ENCODE data around the gene STPG1. TPM values are rescaled to one million over a fixed set of nuclear protein-coding genes. Genes with fewer than 3 reads are reported as not detected.
A peak's percentile ranks its signal among the peaks of the same experiment; 100 is the strongest.

STPG1 gene
- total and polyA plus RNA-seq, 5 donors = 3.9 to 8.3 (median 6.8) TPM

GRCh38 chr1:24369199-24369598, 44.4 kb downstream of the STPG1 start:
- Histone ChIP-seq H3K27ac (ENCODE audit: low read length) (no peak overlapping the region), H3K9me3 (ENCODE audit: control insufficient read depth, low read length) (no peaks in the 10 kb centered on the region), H3K4me1 (ENCODE audit: control insufficient read depth, insufficient read depth, low read length) (peaks cover 2% of the 10 kb centered on the region), H3K4me3 (ENCODE audit: low read length) (no peak overlapping the region), H3K27me3 (ENCODE audit: control insufficient read depth, insufficient read depth) (no peaks in the 10 kb centered on the region)
- WGBS = 81% methylated on average over 4 of the region's 4 CpGs
- ATAC-seq (peak in 1 of 2 donors; percentile 42), DNase-seq (peak in 1 of 3 donors; percentile 64)
- intact Hi-C loops (cut with DNase I) = no loop called here

- intact Hi-C loops (cut with DNase I) = no loop called here
- no peak for ATAC-seq
Measured at GRCh38 chr1:24366707-24367106, 46.9 kb downstream of the STPG1 start.

GRCh38 chr1:24364975-24365678, 48.5 kb downstream of the STPG1 start:
- Histone ChIP-seq H3K4me3 (ENCODE audit: low read length) (no peak overlapping the region), H3K27ac (ENCODE audit: low read length) (no peak overlapping the region), H3K27me3 (ENCODE audit: control insufficient read depth, insufficient read depth) (no peaks in the 10 kb centered on the region), H3K4me1 (ENCODE audit: control insufficient read depth, insufficient read depth, low read length) (peaks cover 2% of the 10 kb centered on the region), H3K9me3 (ENCODE audit: control insufficient read depth, low read length) (no peaks in the 10 kb centered on the region)
- 77% methylated on average over 11 of the region's 11 CpGs for WGBS
- ATAC-seq = peak in 1 of 2 donors; percentile 66
- intact Hi-C loops (cut with DNase I) = no loop called here
- DNase-seq = no peak

More at GRCh38 chr1:24366707-24367106, 46.9 kb downstream of the STPG1 start:
- no peak for DNase-seq
- Histone ChIP-seq H3K4me1 (ENCODE audit: control insufficient read depth, insufficient read depth, low read length) (peaks cover 2% of the 10 kb centered on the region), H3K27me3 (ENCODE audit: control insufficient read depth, insufficient read depth) (no peaks in the 10 kb centered on the region), H3K27ac (ENCODE audit: low read length) (no peak overlapping the region), H3K9me3 (ENCODE audit: control insufficient read depth, low read length) (no peaks in the 10 kb centered on the region), H3K4me3 (ENCODE audit: low read length) (no peak overlapping the region)
- WGBS = 96% methylated on average over 9 of the region's 9 CpGs

GRCh38 chr1:24364605-24364974, 49.0 kb downstream of the STPG1 start:
- H3K9me3 ChIP-seq (ENCODE audit: control insufficient read depth, low read length) = no peaks in the 10 kb centered on the region
- H3K4me1 ChIP-seq (ENCODE audit: control insufficient read depth, insufficient read depth, low read length) = peaks cover 2% of the 10 kb centered on the region
- WGBS = 50% methylated on average over 2 of the region's 2 CpGs
- H3K4me3 ChIP-seq (ENCODE audit: low read length) = no peak overlapping the region
- ATAC-seq (peak in 1 of 2 donors; percentile 36), DNase-seq (no peak)
- H3K27ac ChIP-seq (ENCODE audit: low read length) = no peak overlapping the region
- H3K27me3 ChIP-seq (ENCODE audit: control insufficient read depth, insufficient read depth) = no peaks in the 10 kb centered on the region
- intact Hi-C loops (cut with DNase I) = no loop called here

- peaks cover 2% of the 10 kb centered on the region for H3K4me1 ChIP-seq (ENCODE audit: control insufficient read depth, insufficient read depth, low read length)
- intact Hi-C loops (cut with DNase I) = no loop called here
- no peak overlapping the region for H3K27ac ChIP-seq (ENCODE audit: low read length)
- no peaks in the 10 kb centered on the region for H3K9me3 ChIP-seq (ENCODE audit: control insufficient read depth, low read length)
- ATAC-seq (peak in 1 of 2 donors; percentile 47), DNase-seq (no peak)
- H3K4me3 ChIP-seq (ENCODE audit: low read length) = no peak overlapping the region
- H3K27me3 ChIP-seq (ENCODE audit: control insufficient read depth, insufficient read depth) = no peaks in the 10 kb centered on the region
- WGBS = 81% methylated on average over 7 of the region's 7 CpGs
Measured at GRCh38 chr1:24363994-24364393, 49.6 kb downstream of the STPG1 start.

- DNase-seq = peak in 1 of 3 donors; percentile 38
- H3K27ac ChIP-seq (ENCODE audit: low read length) = no peak overlapping the region
- 58% methylated on average over 4 of the region's 4 CpGs for WGBS
Measured at GRCh38 chr1:24362982-24363614, 50.5 kb downstream of the STPG1 start.

GRCh38 chr1:24362396-24362795, 51.2 kb downstream of the STPG1 start:
- DNase-seq (no peak), ATAC-seq (no peak)
- Histone ChIP-seq H3K4me1 (ENCODE audit: control insufficient read depth, insufficient read depth, low read length) (peaks cover 2% of the 10 kb centered on the region), H3K27me3 (ENCODE audit: control insufficient read depth, insufficient read depth) (no peaks in the 10 kb centered on the region), H3K9me3 (ENCODE audit: control insufficient read depth, low read length) (no peaks in the 10 kb centered on the region), H3K4me3 (ENCODE audit: low read length) (no peak overlapping the region), H3K27ac (ENCODE audit: low read length) (no peak overlapping the region)
- WGBS = 96% methylated on average over 2 of the region's 2 CpGs
- intact Hi-C loops (cut with DNase I) = no loop called here

More at GRCh38 chr1:24362982-24363614, 50.5 kb downstream of the STPG1 start:
- intact Hi-C loops (cut with DNase I) = no loop called here
- Histone ChIP-seq H3K27me3 (ENCODE audit: control insufficient read depth, insufficient read depth) (no peaks in the 10 kb centered on the region), H3K9me3 (ENCODE audit: control insufficient read depth, low read length) (no peaks in the 10 kb centered on the region), H3K4me3 (ENCODE audit: low read length) (no peak overlapping the region), H3K4me1 (ENCODE audit: control insufficient read depth, insufficient read depth, low read length) (peaks cover 2% of the 10 kb centered on the region)
- peak; percentile 67 to 77 for ATAC-seq

GRCh38 chr1:24361811-24362210, 51.8 kb downstream of the STPG1 start:
- Histone ChIP-seq H3K9me3 (ENCODE audit: control insufficient read depth, low read length) (no peaks in the 10 kb centered on the region), H3K27ac (ENCODE audit: low read length) (no peak overlapping the region), H3K4me3 (ENCODE audit: low read length) (no peak overlapping the region), H3K27me3 (ENCODE audit: control insufficient read depth, insufficient read depth) (no peaks in the 10 kb centered on the region), H3K4me1 (ENCODE audit: control insufficient read depth, insufficient read depth, low read length) (peaks cover 2% of the 10 kb centered on the region)
- DNase-seq (no peak), ATAC-seq (no peak)
- intact Hi-C loops (cut with DNase I) = no loop called here
- 92% methylated on average over 3 of the region's 3 CpGs for WGBS

GRCh38 chr1:24360681-24361080, 52.9 kb downstream of the STPG1 start:
- ATAC-seq = no peak

GRCh38 chr1:24357038-24357437, 56.5 kb downstream of the STPG1 start:
- intact Hi-C loops (cut with DNase I) = no loop called here
- Histone ChIP-seq H3K4me3 (ENCODE audit: low read length) (no peak overlapping the region), H3K27me3 (ENCODE audit: control insufficient read depth, insufficient read depth) (no peaks in the 10 kb centered on the region), H3K27ac (ENCODE audit: low read length) (no peak overlapping the region), H3K9me3 (ENCODE audit: control insufficient read depth, low read length) (no peaks in the 10 kb centered on the region), H3K4me1 (ENCODE audit: control insufficient read depth, insufficient read depth, low read length) (no peaks in the 10 kb centered on the region)
- no peak for DNase-seq
- no peak for ATAC-seq
- WGBS = 94% methylated on average over 7 of the region's 7 CpGs

More at GRCh38 chr1:24360681-24361080, 52.9 kb downstream of the STPG1 start:
- DNase-seq = no peak
- Histone ChIP-seq H3K4me3 (ENCODE audit: low read length) (no peak overlapping the region), H3K9me3 (ENCODE audit: control insufficient read depth, low read length) (no peaks in the 10 kb centered on the region), H3K27me3 (ENCODE audit: control insufficient read depth, insufficient read depth) (no peaks in the 10 kb centered on the region), H3K27ac (ENCODE audit: low read length) (no peak overlapping the region), H3K4me1 (ENCODE audit: control insufficient read depth, insufficient read depth, low read length) (peaks cover 2% of the 10 kb centered on the region)
- intact Hi-C loops (cut with DNase I) = no loop called here
- WGBS = 97% methylated on average over 10 of the region's 10 CpGs

GRCh38 chr1:24355466-24355865, 58.1 kb downstream of the STPG1 start:
- DNase-seq (no peak), ATAC-seq (no peak)
- Histone ChIP-seq H3K9me3 (ENCODE audit: control insufficient read depth, low read length) (no peaks in the 10 kb centered on the region), H3K4me1 (ENCODE audit: control insufficient read depth, insufficient read depth, low read length) (no peaks in the 10 kb centered on the region), H3K4me3 (ENCODE audit: low read length) (no peak overlapping the region), H3K27me3 (ENCODE audit: control insufficient read depth, insufficient read depth) (no peaks in the 10 kb centered on the region), H3K27ac (ENCODE audit: low read length) (no peak overlapping the region)
- intact Hi-C loops (cut with DNase I) = no loop called here
- WGBS = 69% methylated on average over 3 of the region's 3 CpGs

Data from right cardiac atrium (tissue), 5 donors.